A673 (cell line): Measurements from ENCODE around the gene FHDC1.

Source experiments
- CTCF ChIP-seq: fragments of 300-800, 200-600 bp; sonication (generic); conservative IDR thresholded peaks from 2 replicates; pipeline ENCODE4 v1.5.1; 2017; ENCODE audit warnings: low read depth, mild to moderate bottlenecking, antibody characterized with exemption, low read length, moderate library complexity, mixed read lengths
- EZH2 ChIP-seq: fragments of 200-600 bp; sonication (generic); IDR thresholded peaks from 2 replicates; pipeline ENCODE4 v1.6.1; 2017; ENCODE audit warnings: borderline replicate concordance, low read depth, mild to moderate bottlenecking, mixed read lengths, antibody characterized with exemption, low read length; ENCODE audit not compliant: poor library complexity, severe bottlenecking

GRCh38 chr4:152925851-152926250, 10.3 kb upstream of the FHDC1 start:
- TF ChIP-seq CTCF (no peak), EZH2 (no peak)
